Activated CD4-positive, alpha-beta T cell treated with anti-CD3 and anti-CD28 coated beads for 24 hours (primary cell): ENCODE results near the gene ANKRD13C.

Experiments
- DNase-seq, 2 donors: peaks; one replicate each; pipeline ENCODE4 v3.0.0-alpha.2; 2020; ENCODE audit warnings: low read depth in 2 of 2

The ANKRD13C gene

GRCh38 chr1:70295749-70296148 lies 58.8 kb downstream of the ANKRD13C start:
- no peak for DNase-seq

DNA sequence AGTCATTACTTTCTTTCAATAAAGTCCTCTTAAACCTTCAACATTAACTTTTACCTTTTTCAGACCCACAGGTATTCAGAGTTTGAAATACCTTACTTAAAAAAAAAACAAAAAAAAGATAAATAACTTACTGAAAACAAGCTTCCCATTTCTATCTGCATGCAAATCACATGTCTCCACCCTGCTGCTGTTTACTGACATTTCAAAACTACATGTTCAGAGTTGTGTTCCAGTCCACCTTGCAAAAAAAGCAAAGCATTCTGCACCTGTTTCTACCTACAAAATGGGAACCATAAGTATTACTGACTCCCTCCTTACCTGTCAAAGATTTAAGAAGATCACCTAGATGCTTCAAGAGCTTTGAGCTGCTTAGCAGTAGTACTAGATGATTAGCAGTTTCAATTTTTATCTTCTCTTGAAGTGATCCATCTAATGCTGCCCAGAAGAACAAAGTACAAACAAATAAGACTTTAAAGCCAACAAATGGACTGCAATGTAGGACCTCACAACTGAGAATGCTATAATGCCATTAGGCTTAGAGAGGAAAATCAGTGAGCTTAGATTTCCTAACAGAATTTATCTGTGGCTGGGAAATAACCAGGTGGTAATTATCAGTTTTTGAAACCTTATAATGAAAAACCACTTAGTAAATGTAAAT lies 61.2 kb downstream of the ANKRD13C start:
- no peak for DNase-seq

DNA sequence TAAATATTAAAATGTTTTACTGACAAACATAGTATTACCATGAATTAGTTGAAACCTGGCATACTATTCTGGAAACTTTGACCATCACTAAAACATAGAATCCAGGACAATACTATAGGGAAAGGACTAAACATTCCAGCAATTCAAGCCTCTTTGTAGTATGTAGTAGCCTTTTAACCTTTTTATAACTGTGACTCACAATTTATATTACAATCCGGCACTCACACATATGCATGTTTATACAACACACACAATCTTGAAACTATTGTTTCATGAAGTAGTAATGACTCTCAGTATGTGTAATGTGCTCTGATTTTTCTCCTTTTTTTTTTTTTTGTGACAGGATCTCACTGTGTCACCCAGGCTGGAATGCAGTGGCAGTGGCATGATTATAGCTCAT lies 64.3 kb downstream of the ANKRD13C start:
- no peak for DNase-seq

- DNase-seq = no peak
Observed at GRCh38 chr1:70288166-70288565, 66.4 kb downstream of the ANKRD13C start.

DNA sequence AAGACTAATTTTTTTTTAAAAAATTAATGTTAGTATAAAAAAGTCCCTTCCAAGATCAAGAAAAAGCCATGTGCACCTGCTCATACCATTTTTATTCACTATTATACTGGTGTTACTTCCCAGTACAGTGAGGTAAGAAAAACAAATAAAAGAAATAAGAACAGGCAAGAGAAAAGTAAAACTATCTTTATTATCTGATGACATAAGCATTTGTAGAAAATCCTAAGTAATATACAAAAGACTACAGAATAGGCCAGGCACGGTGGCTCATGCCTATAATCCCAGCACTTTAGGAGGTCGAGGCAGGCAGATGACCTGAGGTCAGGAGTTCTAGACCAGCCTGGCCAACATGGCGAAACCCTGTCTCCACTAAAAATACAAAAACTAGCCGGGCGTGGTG lies 68.1 kb downstream of the ANKRD13C start:
- DNase-seq = no peak

DNA sequence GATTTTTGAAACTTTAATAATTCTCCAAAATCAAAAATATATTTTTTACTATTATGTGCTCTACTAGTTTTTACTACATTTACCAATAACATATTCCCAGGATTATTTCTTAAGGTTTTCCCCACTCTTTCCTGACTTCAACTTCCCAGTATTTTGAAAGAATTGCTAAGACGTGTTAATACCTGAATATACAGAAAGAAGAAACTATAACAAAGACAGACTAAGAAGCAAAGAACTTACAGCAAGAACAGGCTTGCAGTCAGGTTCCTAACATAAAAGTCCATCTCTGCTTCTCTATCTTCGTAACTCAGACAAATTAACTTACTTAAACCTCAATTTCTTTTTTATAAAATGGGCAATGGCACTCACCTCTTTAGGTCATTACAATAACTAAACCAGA lies 70.2 kb downstream of the ANKRD13C start:
- no peak for DNase-seq

DNA sequence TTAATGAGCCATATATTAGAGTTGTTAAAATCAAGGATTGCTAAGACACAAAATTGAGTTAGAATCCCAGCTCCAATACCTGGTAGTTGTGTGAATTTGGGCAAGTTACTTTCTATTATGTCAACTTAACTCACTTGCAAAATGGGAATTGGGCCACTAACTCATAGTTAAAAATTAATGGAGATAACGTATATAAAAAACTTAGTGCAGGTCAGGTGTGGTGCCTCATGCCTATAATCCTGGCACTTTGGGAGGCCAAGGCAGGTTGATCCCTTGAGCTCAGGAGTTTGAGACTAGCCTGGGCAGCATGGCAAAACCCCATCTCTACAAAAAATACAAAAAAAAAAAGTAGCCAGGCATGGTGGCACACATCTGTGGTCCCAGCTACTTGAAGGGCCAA lies 75.8 kb downstream of the ANKRD13C start:
- DNase-seq = no peak

DNA sequence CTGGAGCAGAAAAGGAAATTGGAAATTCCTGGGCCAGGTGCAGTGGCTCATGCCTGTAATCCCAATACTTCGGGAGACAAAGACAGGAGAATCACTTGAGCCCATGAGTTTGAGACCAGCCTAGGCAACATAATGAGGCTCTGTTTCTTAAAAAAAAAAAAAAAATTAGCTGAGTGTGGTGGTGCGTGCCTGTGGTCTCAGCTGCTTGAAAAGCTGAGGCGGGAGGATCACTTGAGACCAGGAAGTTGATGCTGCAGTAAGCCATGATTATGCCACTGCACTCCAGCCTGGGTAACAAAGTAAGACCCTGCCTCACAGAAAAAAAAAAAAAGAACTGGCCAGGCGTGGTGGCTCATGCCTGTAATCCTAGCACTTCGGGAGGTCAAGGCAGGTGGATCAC lies 76.6 kb downstream of the ANKRD13C start:
- no peak for DNase-seq

DNA sequence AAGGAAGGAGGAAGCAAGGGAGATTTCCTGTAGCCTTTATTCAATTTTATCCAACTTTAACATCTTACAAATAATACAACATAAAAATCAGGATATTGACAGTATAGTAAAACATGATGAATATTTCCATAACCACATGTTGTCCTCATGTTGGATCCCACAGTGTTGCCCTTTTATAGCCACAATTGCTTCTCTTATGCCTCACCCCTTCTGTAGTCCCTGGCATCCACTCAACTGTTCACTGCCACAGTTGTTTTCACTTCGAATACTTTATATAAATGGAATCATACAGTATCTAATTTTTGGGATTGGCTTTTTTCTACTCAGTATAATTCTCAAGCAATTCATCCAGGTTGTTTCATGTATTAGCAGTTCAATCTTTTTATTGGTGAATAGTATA lies 88.6 kb downstream of the ANKRD13C start:
- no peak for DNase-seq

DNA sequence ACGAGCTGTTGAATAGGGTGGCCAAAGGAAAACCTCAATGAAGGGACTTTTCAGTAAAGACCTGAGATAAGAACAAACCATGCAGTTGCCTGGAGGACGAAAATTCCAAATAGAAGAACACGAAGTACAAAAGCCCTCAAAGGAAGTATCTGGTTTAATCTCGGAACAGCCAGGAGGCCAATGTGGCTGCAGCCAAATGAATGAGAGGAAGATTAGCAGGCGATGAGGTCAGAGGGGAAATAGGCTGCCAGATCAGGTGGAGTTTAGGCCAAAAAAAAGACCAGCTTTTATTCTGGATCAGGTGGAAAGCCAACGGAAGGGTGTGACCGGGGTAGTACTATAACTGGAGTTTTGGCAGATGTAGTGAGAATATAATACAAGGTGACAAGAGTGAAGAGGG lies 89.7 kb downstream of the ANKRD13C start:
- no peak for DNase-seq

- DNase-seq = no peak
Observed at GRCh38 chr1:70256664-70257063, 97.9 kb downstream of the ANKRD13C start.

GRCh38 chr1:70248729-70249128 lies 105.8 kb downstream of the ANKRD13C start:
- DNase-seq = no peak

DNA sequence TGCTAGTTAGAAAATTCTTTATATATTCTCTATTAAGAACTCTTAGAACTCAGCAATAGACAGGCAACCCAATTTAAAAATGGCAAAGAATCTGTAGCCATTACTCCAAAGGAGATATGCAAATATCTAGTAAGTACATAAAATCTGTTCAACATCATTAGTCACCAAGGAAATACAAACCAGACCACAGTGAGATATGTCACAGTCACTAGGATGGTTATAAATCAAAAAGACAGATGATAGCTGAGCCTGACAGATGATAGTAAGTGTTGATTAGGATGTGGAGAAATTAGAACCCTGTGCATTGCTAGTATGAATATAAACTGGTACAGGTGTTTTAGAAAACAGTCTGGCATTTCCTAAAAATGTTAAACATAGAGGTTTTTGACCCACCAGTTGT lies 106.8 kb downstream of the ANKRD13C start:
- no peak for DNase-seq

DNA sequence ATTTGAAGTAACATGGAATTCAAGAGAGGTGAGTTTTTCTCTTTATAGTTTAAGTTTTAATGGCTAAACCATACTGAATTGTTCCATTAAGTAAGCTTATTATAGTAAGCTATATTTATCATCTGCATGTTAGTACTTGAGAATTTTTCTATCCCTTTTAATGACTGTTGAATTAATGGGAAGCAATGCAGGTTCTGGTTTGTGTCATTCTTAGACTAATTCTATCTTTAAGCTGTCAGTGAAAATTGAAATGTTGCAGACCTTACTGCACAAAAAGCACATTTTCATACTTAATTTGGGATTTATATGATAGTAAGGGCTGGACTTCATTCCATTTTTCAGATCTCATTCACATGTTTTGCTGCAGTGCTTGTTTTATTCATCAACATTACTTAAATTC lies 107.4 kb downstream of the ANKRD13C start:
- no peak for DNase-seq

DNA sequence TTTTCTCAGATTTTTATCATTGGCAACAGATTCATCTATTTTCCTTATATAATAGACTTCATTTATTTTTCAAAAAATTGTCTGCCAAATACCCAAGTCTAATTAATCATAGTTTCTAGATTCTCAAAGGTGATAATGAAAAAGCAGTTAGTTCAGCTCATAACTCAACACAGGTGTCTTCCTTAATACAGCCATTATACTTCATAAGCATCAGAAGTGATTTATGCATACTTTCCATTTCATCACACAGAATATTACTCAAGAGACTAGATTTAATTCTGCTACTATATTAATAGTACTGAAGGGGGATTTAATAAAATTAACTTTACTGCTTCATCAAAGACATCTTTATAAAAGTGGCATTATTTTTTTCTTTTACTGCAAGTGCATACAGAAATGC lies 114.6 kb downstream of the ANKRD13C start:
- no peak for DNase-seq

DNA sequence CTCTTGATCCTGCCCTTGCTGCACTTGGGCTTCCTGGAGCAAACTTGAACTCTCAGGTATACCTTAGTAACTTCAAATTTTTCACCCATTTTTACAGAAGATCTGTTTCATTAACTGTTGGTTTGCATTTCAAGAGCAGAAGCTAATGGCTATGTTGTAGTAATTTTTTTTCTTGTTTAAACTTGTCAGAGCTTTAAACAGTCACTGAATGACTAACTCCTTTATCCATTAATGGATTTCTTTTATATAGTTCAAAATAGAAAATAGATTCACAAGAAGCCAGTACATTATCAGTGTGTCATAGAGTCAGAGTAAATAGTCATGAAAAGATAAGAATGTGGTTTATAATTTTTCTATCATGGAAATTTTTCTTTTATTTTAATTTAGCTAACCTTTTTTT lies 119.8 kb downstream of the ANKRD13C start:
- no peak for DNase-seq

DNA sequence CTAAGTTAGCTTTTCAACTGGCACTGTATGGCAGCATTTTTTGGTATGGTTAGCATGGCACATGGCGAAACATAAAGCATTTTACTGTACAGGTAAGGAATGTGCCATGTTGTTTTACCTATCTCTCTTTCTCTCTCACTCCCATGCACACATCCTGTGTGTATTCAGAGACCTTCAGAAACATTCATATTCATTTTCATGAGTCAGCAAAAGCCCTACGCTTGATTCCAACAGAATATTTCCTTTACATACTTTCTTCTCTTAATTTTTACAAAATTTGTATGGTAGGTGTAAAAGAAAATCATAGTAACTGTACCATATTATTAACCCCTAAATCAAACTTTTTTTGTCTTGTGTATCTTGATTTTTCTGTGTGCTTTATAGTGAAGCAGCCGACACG lies 123.0 kb downstream of the ANKRD13C start:
- DNase-seq = no peak

DNA sequence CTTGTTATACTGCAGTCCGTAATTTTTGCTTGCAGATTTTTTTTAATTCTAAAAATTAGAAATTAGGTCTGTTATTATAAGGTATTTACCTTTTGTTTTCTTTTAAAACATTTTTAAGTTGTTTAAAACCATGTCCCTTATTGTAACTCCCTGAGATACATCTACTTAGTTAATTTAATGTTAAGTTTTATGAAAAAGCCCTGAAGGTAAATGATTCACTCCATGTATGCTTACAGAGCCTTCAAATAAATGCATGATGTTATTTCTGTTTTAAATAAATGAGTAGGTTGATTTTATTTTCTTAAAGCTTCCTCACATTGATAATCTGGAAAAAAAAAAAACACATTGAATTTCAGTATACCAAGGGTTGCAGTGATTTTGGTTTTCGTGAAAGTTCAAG lies 125.9 kb downstream of the ANKRD13C start:
- DNase-seq = no peak

GRCh38 chr1:70227439-70227838 lies 127.1 kb downstream of the ANKRD13C start:
- DNase-seq = no peak

GRCh38 chr1:70224954-70225353 lies 129.6 kb downstream of the ANKRD13C start:
- no peak for DNase-seq

GRCh38 chr1:70222716-70223235 lies 131.7 kb downstream of the ANKRD13C start:
- DNase-seq = no peak

DNA sequence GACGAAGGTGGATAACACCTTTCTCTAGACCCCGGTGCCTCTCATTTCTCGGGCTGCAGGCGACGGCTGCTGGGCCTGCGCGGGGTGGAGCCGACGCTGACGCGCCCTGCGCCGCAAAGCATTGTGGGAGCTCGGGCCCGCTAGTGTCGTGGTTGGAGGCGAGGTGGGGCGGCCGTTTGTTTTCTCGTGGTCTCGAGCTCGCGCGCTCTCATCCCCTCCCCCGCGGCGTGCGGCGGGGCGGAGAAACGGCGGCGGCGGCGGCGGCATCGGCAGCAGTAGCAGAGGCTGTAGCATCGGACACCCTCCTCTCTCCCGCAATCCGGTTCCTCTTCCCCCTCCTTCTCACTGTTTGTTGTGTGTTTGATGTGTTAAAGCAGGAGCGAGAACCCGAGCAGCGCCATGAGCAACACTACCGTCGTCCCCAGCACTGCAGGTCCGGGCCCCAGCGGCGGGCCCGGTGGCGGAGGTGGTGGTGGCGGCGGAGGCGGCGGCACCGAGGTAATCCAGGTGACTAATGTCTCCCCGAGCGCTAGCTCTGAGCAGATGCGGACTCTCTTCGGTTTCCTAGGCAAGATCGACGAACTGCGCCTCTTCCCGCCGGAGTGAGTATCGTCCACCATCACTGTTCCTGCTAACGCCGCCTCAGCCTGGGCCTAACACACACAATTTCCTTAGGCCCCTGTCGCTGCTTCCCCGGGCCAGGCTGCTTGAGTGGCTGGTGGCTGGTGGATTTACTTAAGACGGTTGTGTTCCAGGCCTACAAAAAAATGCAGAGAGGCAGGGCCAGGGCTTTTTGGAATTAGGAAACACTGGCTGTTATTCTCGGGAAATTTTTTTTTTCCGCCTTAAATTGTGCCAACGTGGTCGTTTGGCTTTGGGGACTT lies 133.0 kb downstream of the ANKRD13C start, which contains the start of gene SRSF11:
Gene SRSF11, plus strand, starts transcription at position 143 of the 884 bp plus-strand sequence. Its CDS starts 257 bp downstream, at position 400.
- DNase-seq = peak; percentile 97
